HT1080 (cell line): Measurements from ENCODE around the gene NUMB. TPM values are rescaled to one million over a fixed set of nuclear protein-coding genes. Genes with fewer than 3 reads are reported as not detected.

Experiments
- DNase-seq: peaks from one replicate; pipeline ENCODE4 v3.0.0-alpha.2; 2015; ENCODE audit warnings: low read depth
- small RNA-seq: library from RNA; depleted of rRNA; stranded (forward); fragments of <200 nt; gene quantifications from one replicate; pipeline ENCODE3, GENCODE V24; 2014
- total RNA-seq: library from RNA; depleted of rRNA; stranded (reverse); fragments of >200 nt; shearing (Covaris generic); gene quantifications from 2 replicates; pipeline ENCODE4 v1.2.3, GENCODE V29; 2014; rRNA removed

NUMB gene
- total RNA-seq, 1 experiment from 2014 or later = 21.8 TPM

DNA sequence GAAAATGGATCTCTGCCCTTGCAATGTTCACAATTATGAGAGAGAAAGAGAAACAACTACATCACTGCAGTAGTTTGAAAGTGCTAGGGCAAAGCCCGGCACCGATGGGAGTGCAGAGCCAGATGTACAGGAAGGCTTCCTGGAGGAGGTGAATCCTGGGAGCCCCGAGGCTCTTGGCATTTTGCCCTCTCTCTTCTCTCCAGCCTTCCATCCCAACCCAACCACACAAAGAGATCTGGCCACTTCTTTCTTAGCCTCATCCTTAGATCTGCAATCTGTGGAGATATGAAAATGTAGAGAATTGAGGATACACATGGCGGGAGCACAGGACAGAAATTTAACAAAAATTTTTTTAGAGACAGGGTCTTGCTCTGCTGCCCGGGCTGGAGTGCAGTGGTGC lies 224.3 kb downstream of the NUMB start:
- DNase-seq = no peak

DNA sequence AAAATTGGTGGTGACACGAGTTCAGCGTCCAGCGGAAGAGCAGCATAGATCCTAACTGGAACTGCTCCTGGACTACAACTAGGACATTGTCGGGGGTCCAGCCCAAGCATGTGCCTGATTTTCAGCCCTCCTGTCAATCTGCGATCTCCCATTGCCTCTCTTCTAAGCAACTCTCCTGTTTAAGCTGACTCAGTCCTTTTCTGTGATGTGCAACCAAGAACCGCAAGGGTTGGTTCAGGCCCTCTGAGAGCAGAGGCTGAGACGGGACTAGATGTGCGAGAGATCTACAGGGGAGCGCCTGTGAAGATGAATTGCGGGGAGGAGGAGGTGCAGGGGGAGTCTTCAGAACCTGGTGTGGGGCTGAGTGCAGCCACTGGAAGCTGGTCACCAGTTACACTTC lies 224.8 kb downstream of the NUMB start:
- no peak for DNase-seq

DNA sequence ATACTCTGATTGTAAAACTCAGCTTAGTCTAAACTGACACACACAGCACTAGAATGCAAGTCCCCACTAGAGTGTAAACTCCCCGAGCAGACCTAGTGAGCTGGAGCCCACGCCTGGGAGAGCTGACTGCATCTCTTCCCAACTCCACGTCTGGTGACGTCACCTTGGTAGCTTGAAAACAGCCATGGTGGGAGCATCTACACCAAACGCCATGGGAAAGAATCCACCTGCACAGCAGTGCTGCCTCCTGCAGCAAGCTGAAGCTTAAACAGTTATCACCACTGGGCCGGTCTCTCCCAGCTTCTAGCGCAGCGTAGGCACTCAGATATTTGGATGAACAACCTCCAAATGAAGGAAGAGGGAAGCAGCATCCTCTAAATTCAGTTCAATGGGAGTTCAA lies 225.4 kb downstream of the NUMB start:
- DNase-seq = no peak

DNA sequence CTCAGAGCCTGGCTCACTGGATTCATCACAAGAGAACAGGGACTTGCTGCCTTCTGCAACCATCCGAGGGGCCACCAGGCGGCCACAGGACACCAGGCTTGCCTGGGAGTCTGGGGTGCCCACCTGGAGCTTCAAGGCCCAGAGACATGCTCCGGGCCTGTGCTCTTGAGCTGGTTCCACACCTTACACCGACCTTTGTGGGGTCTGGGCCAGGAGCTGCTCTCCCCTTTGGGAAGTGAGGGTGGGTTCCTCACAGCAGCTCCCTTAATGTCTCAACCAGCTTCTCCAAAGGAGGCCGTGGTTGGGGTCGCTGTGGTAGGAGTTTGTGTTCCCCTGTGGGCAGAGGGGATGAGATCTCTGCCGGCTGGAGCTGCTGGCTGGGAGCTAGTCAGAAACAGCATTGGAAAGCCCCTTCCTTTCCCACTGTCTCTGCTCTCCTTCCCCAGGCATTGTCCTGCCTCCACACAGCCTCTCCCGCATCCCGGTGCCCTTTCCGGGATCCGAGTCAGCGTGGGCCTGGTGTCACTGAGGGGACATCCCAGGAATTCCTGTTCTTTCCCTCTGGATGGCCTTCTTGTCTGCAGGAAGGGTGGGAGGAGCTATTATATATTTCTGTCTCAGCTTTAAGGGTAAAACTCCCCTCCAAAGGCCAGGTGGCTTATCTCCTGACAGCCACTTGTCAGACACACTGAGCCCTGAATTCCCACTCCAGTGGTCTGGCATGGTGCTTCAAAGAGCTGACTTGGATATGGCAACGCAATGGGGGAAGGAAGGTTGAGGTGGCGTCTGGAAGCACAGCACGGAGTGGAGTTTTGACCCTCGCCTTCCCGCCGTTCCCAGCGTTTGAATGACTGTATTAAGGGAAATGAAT lies 226.1 kb downstream of the NUMB start:
- no peak for DNase-seq

DNA sequence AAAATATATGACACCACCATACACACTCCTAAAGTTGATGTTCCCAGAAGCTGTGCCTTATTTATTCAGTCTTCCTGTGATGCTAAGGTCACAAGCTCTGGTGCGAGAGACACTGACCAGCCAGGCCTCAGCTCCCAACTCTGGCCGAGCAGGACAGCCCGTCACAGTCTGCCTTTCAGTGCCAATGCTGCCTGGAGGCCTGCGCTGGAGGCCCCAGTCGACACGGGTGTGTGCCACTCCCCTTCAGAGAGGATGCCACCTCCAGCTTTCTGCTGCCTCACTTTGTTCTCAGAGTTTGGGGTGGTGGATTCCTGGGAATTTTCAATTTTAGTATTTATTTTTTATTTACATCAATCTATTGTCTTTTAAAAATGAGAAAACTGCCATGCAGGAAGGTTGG lies 228.3 kb downstream of the NUMB start:
- DNase-seq = no peak

DNA sequence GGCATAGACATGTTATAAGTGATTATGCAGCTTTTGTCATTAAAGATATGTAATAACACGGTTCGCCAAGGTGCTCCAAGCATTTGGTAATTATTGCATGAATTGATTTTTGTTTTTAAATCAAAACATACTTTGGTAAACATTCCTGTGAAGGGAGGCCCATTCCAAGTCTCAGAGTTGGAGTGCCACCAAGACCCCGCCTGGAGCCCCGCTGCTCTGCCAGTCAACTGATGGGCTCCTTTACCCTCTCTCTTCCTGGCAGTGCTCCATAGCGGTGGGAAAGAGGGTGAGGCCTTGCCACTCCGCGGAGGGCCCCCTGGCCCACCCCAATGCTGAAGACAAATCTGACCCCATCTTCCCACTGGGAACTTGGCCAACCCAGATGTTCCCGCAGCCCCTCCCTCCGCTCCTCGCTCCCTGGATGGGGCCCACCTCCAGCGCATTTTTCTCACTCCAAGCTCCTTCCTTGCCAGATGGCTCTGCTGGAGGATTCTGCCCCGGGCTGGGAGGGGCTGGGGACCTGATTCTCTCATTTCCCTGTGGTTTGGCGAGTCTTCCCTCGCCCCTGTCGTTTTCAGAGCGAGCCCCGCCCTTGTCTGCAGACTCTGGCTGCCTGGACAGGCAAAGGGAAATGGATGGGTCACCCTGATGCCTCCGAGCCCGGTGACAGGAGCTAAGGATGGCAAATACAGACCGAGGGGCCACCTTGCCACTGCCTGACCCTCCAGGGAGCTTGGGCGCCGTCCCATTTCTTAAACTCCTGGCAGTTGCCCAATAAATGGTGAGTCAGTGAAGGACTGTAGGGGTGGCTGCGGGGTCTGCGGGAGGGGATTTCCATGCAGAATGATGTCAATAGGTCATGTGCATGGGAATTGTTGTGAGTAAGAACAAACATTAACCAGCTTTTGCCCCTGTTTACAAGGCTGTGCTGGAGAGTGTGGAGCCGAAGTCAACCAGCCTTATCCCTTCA lies 230.2 kb downstream of the NUMB start:
- peak; percentile 86 for DNase-seq

DNA sequence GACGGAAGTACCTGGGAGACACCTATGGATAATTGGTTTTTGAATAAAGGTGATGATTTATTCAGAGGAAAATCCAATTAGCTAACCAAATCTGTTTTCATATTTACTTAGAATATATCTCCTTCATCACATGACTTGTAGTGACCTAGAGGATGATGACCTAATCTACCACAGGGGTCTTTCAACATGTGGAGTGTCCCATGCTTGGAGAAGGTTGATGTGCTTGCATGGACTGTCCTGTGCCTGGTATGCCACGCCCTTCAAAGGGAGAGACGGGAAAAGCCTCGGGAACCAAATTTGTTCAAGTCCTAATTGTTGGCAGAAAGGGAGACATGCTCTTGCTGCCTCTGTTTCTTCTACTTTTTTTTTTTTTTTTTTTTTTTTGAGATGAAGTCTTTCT lies 232.8 kb downstream of the NUMB start:
- DNase-seq = no peak

Small RNA genes lying within 50 kb of the gene (small RNA-seq; reads per million reads assigned to genes)
- gene RNU6-419P = not detected

Other genes starting within 250 kb of the NUMB start
- gene PAPLN, start 221.0 kb downstream of the NUMB start, total RNA-seq = 1.5 and 1.9 TPM in 2 replicates
- gene RIOX1, start 32.4 kb upstream of the NUMB start, total RNA-seq = 0.13 and 0.43 TPM in 2 replicates
- not detected in 2 replicates for gene ACOT1, start 78.6 kb upstream of the NUMB start, total RNA-seq
- gene HEATR4, start 100.4 kb upstream of the NUMB start, total RNA-seq = not detected in 2 replicates
- gene ACOT2, start 110.7 kb upstream of the NUMB start, total RNA-seq = 12.8 and 13.7 TPM in 2 replicates
- gene ACOT4, start 133.3 kb upstream of the NUMB start, total RNA-seq = not detected in 2 replicates
- gene ACOT6, start 154.0 kb upstream of the NUMB start, total RNA-seq = not detected in 2 replicates
- 4.6 and 4.8 TPM in 2 replicates for gene DNAL1, start 186.4 kb upstream of the NUMB start, total RNA-seq